ENCODE data around the gene NHLH1. TPM values are rescaled to one million over a fixed set of nuclear protein-coding genes. Genes with fewer than 3 reads are reported as not detected.

The NHLH1 gene
- total RNA-seq, 2 experiments from 2014 or later = 0.22 to 0.45 TPM

DNA sequence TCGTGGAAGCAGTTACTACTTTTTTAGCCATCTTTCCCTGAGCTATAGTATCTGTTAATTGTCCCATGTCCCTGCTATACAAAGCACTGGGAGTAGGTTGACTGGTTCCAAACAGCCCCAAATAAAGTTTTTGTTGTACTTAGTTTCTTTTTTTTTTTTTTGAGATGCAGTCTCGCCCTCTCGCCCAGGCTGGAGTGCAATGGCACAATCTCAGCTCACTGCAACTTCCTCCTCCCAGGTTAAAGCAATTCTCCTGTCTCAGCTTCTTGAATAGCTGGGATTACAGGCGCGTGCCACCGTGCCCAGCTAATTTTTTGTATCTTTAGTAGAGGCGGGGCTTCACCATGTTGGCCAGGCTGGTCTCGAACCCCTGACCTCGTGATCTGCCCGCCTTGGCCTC, 20.4 kb upstream of the NHLH1 start:
- Mint-ChIP-seq H3K4me3 (no peak overlapping the region), H3K4me1 (ENCODE audit: low read depth) (peaks cover 32% of the 10 kb centered on the region), H3K9me3 (no peaks in the 10 kb centered on the region), H3K36me3 (ENCODE audit: low read depth) (peaks cover 26% of the 10 kb centered on the region), H3K27ac (no peak overlapping the region), H3K27me3 (no peaks in the 10 kb centered on the region)
- DNase-seq (no peak), ATAC-seq (no peak)
- CTCF ChIA-PET = interaction anchor here (1.0 to 3.2 kb wide), 6 partner anchors 8 to 263 kb away, joined by 3 to 22 read pairs (median 3); no protein-coding TSS in a partner anchor
- intact Hi-C loops (cut with micrococcal nuclease) = no loop called here
- POLR2A ChIA-PET = no interaction called here
- TF ChIP-seq, protein P1, sequence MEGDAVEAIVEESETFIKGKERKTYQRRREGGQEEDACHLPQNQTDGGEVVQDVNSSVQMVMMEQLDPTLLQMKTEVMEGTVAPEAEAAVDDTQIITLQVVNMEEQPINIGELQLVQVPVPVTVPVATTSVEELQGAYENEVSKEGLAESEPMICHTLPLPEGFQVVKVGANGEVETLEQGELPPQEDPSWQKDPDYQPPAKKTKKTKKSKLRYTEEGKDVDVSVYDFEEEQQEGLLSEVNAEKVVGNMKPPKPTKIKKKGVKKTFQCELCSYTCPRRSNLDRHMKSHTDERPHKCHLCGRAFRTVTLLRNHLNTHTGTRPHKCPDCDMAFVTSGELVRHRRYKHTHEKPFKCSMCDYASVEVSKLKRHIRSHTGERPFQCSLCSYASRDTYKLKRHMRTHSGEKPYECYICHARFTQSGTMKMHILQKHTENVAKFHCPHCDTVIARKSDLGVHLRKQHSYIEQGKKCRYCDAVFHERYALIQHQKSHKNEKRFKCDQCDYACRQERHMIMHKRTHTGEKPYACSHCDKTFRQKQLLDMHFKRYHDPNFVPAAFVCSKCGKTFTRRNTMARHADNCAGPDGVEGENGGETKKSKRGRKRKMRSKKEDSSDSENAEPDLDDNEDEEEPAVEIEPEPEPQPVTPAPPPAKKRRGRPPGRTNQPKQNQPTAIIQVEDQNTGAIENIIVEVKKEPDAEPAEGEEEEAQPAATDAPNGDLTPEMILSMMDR (IDR thresholded peaks at IDR 0.05) = no peak

DNA sequence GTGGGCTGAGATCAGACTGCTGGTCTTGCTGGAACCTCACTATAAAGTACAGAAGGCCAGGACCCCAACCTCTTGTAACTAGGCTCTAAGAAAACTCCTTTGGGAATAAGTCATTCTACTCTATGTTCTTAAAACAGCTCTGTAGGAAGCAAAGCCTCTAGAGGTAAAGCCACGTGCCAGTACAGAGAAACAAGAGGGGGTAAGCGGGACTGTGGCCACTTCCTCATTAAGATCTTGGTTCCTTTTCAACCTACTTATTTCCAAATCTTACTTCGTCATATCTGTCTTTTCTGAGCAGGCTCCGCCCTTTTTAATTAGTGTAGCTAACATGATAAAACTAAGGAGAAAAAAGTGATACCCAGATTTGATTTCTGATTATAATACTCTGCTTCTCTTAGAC, 19.9 kb upstream of the NHLH1 start:
- H3K4me3 Mint-ChIP-seq = no peak overlapping the region
- POLR2A ChIA-PET = interaction anchor here (0.7 kb wide), 1 partner anchor 9 kb away, joined by 3 read pairs; no protein-coding TSS in a partner anchor
- no peaks in the 10 kb centered on the region for H3K9me3 Mint-ChIP-seq
- DNase-seq (no peak), ATAC-seq (no peak)
- H3K36me3 Mint-ChIP-seq (ENCODE audit: low read depth) = peaks cover 26% of the 10 kb centered on the region
- TF ChIP-seq, protein P1 (IDR thresholded peaks at IDR 0.05) = no peak
- H3K27me3 Mint-ChIP-seq = no peaks in the 10 kb centered on the region
- intact Hi-C loops (cut with micrococcal nuclease) = no loop called here
- peaks cover 29% of the 10 kb centered on the region for H3K4me1 Mint-ChIP-seq (ENCODE audit: low read depth)
- H3K27ac Mint-ChIP-seq = no peak overlapping the region
- CTCF ChIA-PET = interaction anchor here (1.5 to 3.2 kb wide), 5 partner anchors 8 to 262 kb away, joined by 3 to 22 read pairs (median 3); no protein-coding TSS in a partner anchor

DNA sequence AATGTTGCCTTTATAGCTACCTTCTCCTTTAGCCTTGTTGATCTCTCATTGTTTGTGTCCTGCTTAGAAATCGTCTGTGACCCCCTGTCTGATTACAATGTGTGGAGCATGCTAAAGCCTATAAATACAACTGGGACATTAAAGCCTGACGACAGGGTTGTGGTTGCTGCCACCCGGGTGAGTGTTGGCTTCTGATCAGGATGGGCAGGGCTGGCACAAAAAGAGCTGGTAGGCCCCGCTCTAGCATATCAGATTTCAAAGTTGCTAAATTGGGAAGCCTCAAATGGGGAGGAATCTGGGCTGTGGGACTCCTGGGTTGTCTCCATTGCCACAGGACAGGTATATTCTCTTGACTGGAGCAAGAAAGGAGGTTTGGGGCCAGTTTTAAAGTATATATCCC, 15.2 kb upstream of the NHLH1 start:
- Mint-ChIP-seq H3K4me1 (ENCODE audit: low read depth) (peaks cover 10% of the 10 kb centered on the region), H3K27ac (no peak overlapping the region), H3K27me3 (no peaks in the 10 kb centered on the region), H3K36me3 (ENCODE audit: low read depth) (peaks cover 44% of the 10 kb centered on the region), H3K9me3 (no peaks in the 10 kb centered on the region), H3K4me3 (no peak overlapping the region)
- no peak for ATAC-seq
- no peak for DNase-seq
- CTCF ChIA-PET = interaction anchor here (1.2 to 7.5 kb wide), 5 partner anchors 10 to 266 kb away, joined by 3 to 87 read pairs (median 4); no protein-coding TSS in a partner anchor
- TF ChIP-seq, protein P1 (IDR thresholded peaks at IDR 0.05) = no peak
- POLR2A ChIA-PET = interaction anchor here (0.6 to 2.3 kb wide), 5 partner anchors 8 to 57 kb away, joined by 3 to 9 read pairs (median 3); partner anchors contain the start of genes COPA and NCSTN
- intact Hi-C loops (cut with micrococcal nuclease) = no loop called here

DNA sequence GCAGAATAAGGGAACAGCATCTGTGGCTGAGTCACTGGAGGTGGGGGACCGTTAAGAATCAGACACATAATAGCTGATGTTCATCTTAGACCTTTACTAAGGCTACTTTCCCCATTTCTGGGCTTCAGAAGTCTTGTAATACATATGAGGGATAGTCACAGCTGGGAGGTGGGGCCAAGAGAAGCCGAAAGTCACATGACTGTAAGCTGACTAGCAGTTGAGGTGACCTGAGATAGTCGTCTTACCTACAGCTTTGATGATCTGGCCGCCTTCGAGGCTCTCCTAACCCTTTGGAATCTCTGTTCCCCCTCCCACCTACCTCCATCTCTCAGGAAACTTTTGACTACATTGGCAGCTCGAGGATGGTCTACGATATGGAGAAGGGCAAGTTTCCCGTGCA, 14.3 kb upstream of the NHLH1 start:
- ATAC-seq = no peak
- Mint-ChIP-seq H3K27ac (no peak overlapping the region), H3K36me3 (ENCODE audit: low read depth) (peaks cover 44% of the 10 kb centered on the region), H3K4me1 (ENCODE audit: low read depth) (peaks cover 2% of the 10 kb centered on the region), H3K9me3 (no peaks in the 10 kb centered on the region), H3K4me3 (no peak overlapping the region), H3K27me3 (no peaks in the 10 kb centered on the region)
- no peak for DNase-seq
- ChIA-PET CTCF (interaction anchor here (1.2 to 7.5 kb wide), 3 partner anchors 11 to 62 kb away, joined by 3 to 87 read pairs (median 13); no protein-coding TSS in a partner anchor), POLR2A (interaction anchor here (2.0 to 2.3 kb wide), 2 partner anchors 9 to 56 kb away, joined by 6 to 9 read pairs; partner anchors contain the start of genes COPA and NCSTN)
- TF ChIP-seq, protein P1 (IDR thresholded peaks at IDR 0.05) = no peak
- intact Hi-C loops (cut with micrococcal nuclease) = no loop called here

DNA sequence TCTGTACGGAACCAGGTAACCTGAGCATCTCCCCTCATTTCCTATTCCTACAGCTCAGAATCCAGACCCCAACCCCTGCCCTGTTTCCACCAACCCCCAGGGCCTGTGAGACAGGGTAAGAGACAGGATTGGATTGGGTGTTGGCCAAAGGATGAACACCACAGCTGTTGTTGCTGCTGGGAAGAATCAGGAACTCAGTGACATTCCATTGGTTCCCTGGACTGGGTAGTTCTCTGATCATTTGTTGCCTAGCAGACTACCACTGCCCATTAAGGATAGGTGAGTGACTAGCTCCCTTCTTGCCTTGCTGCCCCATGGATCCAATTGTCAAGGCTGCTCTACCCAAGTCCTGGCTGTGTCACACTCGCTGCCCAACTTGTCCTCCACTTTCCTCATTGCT, 13.6 kb upstream of the NHLH1 start:
- intact Hi-C loops (cut with micrococcal nuclease) = no loop called here
- Mint-ChIP-seq H3K4me3 (no peak overlapping the region), H3K36me3 (ENCODE audit: low read depth) (peaks cover 44% of the 10 kb centered on the region), H3K27ac (no peak overlapping the region), H3K4me1 (ENCODE audit: low read depth) (peaks cover 2% of the 10 kb centered on the region), H3K27me3 (no peaks in the 10 kb centered on the region), H3K9me3 (no peaks in the 10 kb centered on the region)
- ChIA-PET POLR2A (interaction anchor here (1.2 to 2.3 kb wide), 3 partner anchors 10 to 56 kb away, joined by 4 to 9 read pairs (median 6); partner anchors contain the start of genes COPA and NCSTN), CTCF (interaction anchor here (1.2 to 7.5 kb wide), 7 partner anchors 8 to 62 kb away, joined by 3 to 87 read pairs (median 6); no protein-coding TSS in a partner anchor)
- TF ChIP-seq, protein P1 (IDR thresholded peaks at IDR 0.05) = no peak
- DNase-seq (no peak), ATAC-seq (no peak)

Data from activated CD8-positive, alpha-beta T cell treated with anti-CD3 and anti-CD28 coated beads for 36 hours (primary cell).